ENCODE data around the gene ST3GAL5.

DNA sequence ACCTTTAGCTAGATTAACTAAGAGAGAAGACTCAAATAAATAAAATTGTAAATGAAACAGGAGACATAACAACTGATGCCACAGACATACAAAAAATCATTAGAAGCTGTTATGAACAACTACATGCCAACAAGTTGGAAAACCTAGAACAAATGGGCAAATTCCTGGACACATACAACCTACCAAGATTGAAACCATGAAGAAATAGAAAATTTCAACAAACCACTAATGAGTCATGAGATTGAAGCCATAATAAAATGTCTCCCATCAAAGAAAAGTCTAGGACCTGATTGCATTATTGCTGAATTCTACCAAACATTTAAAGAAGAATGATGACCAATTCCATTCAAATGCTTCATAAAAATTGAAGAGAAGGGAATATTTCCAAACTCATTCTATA is 54.3 kb downstream of the ST3GAL5 start:
- no peak for TF ChIP-seq POLR2A (IDR thresholded peaks at IDR 0.05)
- TF ChIP-seq, protein P1, sequence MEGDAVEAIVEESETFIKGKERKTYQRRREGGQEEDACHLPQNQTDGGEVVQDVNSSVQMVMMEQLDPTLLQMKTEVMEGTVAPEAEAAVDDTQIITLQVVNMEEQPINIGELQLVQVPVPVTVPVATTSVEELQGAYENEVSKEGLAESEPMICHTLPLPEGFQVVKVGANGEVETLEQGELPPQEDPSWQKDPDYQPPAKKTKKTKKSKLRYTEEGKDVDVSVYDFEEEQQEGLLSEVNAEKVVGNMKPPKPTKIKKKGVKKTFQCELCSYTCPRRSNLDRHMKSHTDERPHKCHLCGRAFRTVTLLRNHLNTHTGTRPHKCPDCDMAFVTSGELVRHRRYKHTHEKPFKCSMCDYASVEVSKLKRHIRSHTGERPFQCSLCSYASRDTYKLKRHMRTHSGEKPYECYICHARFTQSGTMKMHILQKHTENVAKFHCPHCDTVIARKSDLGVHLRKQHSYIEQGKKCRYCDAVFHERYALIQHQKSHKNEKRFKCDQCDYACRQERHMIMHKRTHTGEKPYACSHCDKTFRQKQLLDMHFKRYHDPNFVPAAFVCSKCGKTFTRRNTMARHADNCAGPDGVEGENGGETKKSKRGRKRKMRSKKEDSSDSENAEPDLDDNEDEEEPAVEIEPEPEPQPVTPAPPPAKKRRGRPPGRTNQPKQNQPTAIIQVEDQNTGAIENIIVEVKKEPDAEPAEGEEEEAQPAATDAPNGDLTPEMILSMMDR (IDR thresholded peaks at IDR 0.05 in 8 of 11, conservative IDR thresholded peaks at IDR 0.05 in 3 of 11): no peak
- no peak for TF ChIP-seq POLR2AphosphoS5 (IDR thresholded peaks at IDR 0.05)
